BE2C (cell line): ENCODE results near the gene UGT1A3.

Source experiments
- DNase-seq: peaks from one replicate; pipeline ENCODE4 v3.0.0-alpha.2; 2020
- H3K27me3 ChIP-seq: fragments of 250-450 bp; sonication (Bioruptor Pico); 2 replicates; pipeline ENCODE4 v1.5.1; 2020; ENCODE audit warnings: mild to moderate bottlenecking
- H3K36me3 ChIP-seq: fragments of 250-450 bp; sonication (Bioruptor Pico); 2 replicates; pipeline ENCODE4 v1.5.1; 2020; ENCODE audit warnings: mild to moderate bottlenecking
- H3K4me1 ChIP-seq: fragments of 250-450 bp; sonication (Bioruptor Pico); 2 replicates; pipeline ENCODE4 v1.5.1; 2020
- H3K4me3 ChIP-seq: 2 replicates; pipeline ENCODE4 v1.5.1; 2011; ENCODE audit warnings: low read depth, low read length
- H3K9me3 ChIP-seq: fragments of 250-450 bp; sonication (Bioruptor Pico); 2 replicates; pipeline ENCODE4 v1.5.1; 2020
- TF ChIP-seq, protein P1 (sequence below): IDR thresholded peaks from 2 replicates; pipeline ENCODE4 v1.5.1; 2012; ENCODE audit warnings: mild to moderate bottlenecking, low read depth, low read length

The UGT1A3 gene

DNA sequence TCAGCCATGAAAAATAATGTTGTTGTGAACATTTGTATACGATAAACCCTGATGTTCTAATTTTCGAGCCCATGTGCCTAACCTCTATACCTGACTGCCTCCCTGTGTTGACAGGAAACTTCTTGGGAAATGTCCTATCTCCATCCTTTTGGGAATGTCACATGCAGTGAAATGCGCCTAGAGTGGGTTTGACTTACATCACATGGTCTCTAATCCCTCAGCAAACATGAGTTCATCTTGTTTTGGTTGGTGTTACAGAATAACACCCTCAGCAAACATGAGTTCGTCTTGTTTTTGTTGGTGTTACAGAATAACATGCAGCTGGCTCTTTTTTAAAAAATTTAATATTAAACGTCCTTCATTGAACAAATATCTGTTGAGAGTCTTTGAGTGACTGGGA lies 40.5 kb upstream of the UGT1A3 start:
- H3K9me3 ChIP-seq = no peaks in the 10 kb centered on the region
- H3K36me3 ChIP-seq = no peaks in the 10 kb centered on the region
- no peaks in the 10 kb centered on the region for H3K27me3 ChIP-seq
- no peaks in the 10 kb centered on the region for H3K4me1 ChIP-seq
- DNase-seq = no peak
- no peak overlapping the region for H3K4me3 ChIP-seq
- TF ChIP-seq, protein P1, sequence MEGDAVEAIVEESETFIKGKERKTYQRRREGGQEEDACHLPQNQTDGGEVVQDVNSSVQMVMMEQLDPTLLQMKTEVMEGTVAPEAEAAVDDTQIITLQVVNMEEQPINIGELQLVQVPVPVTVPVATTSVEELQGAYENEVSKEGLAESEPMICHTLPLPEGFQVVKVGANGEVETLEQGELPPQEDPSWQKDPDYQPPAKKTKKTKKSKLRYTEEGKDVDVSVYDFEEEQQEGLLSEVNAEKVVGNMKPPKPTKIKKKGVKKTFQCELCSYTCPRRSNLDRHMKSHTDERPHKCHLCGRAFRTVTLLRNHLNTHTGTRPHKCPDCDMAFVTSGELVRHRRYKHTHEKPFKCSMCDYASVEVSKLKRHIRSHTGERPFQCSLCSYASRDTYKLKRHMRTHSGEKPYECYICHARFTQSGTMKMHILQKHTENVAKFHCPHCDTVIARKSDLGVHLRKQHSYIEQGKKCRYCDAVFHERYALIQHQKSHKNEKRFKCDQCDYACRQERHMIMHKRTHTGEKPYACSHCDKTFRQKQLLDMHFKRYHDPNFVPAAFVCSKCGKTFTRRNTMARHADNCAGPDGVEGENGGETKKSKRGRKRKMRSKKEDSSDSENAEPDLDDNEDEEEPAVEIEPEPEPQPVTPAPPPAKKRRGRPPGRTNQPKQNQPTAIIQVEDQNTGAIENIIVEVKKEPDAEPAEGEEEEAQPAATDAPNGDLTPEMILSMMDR = no peak

DNA sequence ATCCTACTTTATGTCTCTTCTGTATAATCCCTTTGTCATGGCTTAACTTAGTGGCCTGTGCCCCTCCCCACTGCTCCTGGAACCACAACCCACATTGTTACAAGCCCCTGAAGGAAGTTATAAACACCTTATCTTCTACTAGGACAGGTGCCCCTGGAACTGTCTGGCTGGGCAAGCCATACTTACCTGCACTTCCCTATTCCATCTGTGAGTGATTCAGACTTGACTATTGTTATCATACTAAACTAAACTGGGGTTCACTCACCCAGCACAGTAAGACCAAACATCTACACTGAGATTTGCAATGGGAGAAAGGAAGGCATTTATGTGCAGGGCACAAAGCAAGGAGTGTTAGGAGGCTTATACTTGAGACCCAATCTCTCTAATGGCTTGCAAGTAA lies 39.8 kb upstream of the UGT1A3 start:
- H3K27me3 ChIP-seq = no peaks in the 10 kb centered on the region
- TF ChIP-seq, protein P1 = no peak
- no peaks in the 10 kb centered on the region for H3K36me3 ChIP-seq
- H3K4me1 ChIP-seq = no peaks in the 10 kb centered on the region
- DNase-seq = no peak
- no peaks in the 10 kb centered on the region for H3K9me3 ChIP-seq
- H3K4me3 ChIP-seq = no peak overlapping the region

DNA sequence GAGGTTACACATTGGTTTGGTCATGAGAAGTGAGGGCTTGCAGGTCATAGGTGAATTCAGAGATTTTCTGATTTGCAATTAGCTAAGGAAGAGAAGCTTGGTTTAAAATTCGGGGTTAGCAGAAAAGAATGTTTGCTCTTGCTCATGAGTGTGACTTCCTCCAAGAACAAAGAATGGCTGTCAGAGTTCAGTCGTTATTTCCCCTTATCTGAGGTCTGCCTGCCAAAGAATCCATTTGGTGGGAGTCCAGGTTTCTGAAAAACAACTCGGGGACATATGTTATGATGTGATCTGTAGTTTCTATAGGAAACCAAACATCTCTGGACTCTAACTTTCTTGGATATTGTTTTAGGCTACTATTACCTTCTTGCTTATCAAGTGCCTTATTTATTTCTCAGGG lies 39.3 kb upstream of the UGT1A3 start:
- Histone ChIP-seq H3K4me3 (no peak overlapping the region), H3K36me3 (no peaks in the 10 kb centered on the region), H3K9me3 (no peaks in the 10 kb centered on the region), H3K27me3 (no peaks in the 10 kb centered on the region), H3K4me1 (no peaks in the 10 kb centered on the region)
- TF ChIP-seq, protein P1 = no peak
- DNase-seq = no peak

DNA sequence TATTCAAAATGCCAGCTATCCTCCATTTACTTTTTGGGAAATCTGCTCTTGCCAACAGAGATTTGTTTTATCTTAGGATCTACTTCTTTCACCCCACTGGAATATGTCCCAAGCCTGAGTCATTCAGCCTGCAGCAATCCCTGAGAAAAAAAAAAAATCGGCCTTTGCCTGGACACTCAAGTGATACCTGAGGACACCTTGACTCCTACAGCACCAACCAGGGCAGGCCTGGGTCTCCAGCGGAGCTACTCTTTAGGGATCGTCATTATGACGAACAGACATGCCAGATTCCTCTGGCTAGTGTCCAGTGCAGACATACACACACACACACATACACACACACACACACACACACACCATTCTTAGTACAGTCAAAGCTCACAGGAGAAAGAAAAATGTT lies 38.4 kb upstream of the UGT1A3 start:
- H3K4me1 ChIP-seq = no peaks in the 10 kb centered on the region
- no peaks in the 10 kb centered on the region for H3K27me3 ChIP-seq
- H3K4me3 ChIP-seq = no peak overlapping the region
- no peak for DNase-seq
- TF ChIP-seq, protein P1 = no peak
- no peaks in the 10 kb centered on the region for H3K9me3 ChIP-seq
- no peaks in the 10 kb centered on the region for H3K36me3 ChIP-seq

DNA sequence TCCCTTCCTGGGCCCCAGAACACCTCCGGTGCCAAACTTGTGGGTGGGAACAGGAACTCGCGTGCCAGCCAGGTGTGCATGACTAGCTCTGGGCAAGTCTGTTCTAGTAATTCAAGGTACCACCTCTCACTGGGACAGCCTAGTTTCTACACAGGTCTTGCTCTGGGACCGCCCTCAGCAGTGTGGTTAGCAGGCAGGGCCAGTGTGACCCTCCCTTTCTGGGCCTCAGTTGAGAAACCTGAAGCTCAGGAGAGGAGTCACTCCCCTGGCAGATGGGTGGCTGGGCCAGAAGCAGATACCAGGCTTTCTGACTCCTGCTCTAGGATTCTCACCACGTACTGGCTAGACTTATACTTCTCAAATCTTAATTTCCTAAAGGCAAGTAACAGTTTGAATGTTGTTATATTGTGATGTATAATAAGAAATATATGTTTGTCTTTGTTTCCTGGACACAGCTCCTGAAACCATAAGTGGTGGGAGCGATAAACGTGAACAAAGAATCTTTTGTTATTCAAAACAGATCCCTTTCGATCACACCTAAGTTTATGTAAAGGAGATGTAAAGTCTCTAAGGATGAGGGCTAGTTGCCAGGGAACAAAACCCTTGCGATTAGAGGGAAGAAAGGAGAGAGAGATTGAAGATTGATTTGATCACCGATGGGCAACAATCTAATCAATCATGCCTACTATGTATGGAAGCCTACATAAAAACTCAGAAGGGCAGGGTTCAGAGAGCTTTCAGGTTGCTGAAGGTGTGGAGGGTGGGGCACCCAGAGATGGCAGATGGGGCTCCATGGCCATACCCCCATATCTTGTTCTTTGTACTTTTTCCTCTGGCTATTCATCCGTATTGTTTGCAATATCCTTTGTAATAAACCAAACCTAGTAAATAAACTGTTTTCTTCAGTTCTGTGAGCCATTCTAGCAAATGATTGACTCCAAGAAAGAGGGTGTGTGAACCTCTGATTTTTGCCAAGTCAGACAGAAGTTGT lies 37.1 kb upstream of the UGT1A3 start:
- no peak overlapping the region for H3K4me3 ChIP-seq
- TF ChIP-seq, protein P1 = no peak
- no peak for DNase-seq
- H3K36me3 ChIP-seq = no peaks in the 10 kb centered on the region
- no peaks in the 10 kb centered on the region for H3K27me3 ChIP-seq
- no peaks in the 10 kb centered on the region for H3K4me1 ChIP-seq
- H3K9me3 ChIP-seq = no peaks in the 10 kb centered on the region

DNA sequence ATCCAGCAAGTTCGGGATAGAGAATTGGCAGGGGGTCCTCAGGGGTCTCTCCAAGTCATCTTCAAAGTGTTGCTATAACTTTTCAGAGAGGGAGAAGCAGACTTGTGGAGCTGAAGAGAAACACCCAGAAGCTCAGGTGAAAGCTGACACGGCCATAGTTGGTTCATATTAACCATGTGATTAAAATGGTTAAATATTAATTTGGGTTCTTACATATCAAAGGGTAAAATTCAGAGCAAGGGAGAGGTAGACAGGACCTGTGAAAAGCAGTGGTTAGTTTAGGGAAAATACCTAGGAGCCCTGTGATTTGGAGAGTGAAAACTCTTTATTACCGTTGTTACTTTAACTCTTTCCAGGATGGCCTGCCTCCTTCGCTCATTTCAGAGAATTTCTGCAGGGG lies 36.2 kb upstream of the UGT1A3 start, which contains the start of gene UGT1A6:
TSS of gene UGT1A6 (plus strand) at position 243 of the 400 bp plus-strand sequence. CDS start at position 358, 115 bp downstream.
- H3K27me3 ChIP-seq = no peaks in the 10 kb centered on the region
- TF ChIP-seq, protein P1 = no peak
- no peaks in the 10 kb centered on the region for H3K4me1 ChIP-seq
- no peak within 1 kb of the TSS for H3K4me3 ChIP-seq
- no peaks in the 10 kb centered on the region for H3K36me3 ChIP-seq
- no peaks in the 10 kb centered on the region for H3K9me3 ChIP-seq
- DNase-seq = no peak
